ENCODE measurements around the gene TESPA1.

The TESPA1 gene

GRCh38 chr12:55024575-55024974 lies 40.0 kb upstream of the TESPA1 start:
- Histone ChIP-seq H3K9me3 (ENCODE audit: control insufficient read depth, insufficient read depth, low read length) (no peaks in the 10 kb centered on the region), H3K27ac (ENCODE audit: low read depth, low read length) (no peak overlapping the region), H3K79me2 (ENCODE audit: control insufficient read depth, low read length) (no peaks in the 10 kb centered on the region), H3K4me2 (ENCODE audit: low read length) (no peak overlapping the region), H3F3A (ENCODE audit: control insufficient read depth, insufficient read depth) (no peaks in the 10 kb centered on the region), H3K4me1 (ENCODE audit: control insufficient read depth, low read length) (no peaks in the 10 kb centered on the region), H3K9me2 (replicated peaks; ENCODE audit: control insufficient read depth, low read length) (no peaks in the 10 kb centered on the region), H3K36me3 (ENCODE audit: control insufficient read depth, low read length) (no peaks in the 10 kb centered on the region), H4K20me1 (ENCODE audit: control insufficient read depth, insufficient read depth, low read depth, low read length) (no peaks in the 10 kb centered on the region), H3K27me3 (ENCODE audit: control insufficient read depth, low read length) (no peaks in the 10 kb centered on the region), H3K4me3 (ENCODE audit: low read length) (no peak overlapping the region)
- TF ChIP-seq EZH2phosphoT487 (IDR thresholded peaks at IDR 0.05; ENCODE audit: borderline replicate concordance, low read length): no peak
- TF ChIP-seq, protein P1, sequence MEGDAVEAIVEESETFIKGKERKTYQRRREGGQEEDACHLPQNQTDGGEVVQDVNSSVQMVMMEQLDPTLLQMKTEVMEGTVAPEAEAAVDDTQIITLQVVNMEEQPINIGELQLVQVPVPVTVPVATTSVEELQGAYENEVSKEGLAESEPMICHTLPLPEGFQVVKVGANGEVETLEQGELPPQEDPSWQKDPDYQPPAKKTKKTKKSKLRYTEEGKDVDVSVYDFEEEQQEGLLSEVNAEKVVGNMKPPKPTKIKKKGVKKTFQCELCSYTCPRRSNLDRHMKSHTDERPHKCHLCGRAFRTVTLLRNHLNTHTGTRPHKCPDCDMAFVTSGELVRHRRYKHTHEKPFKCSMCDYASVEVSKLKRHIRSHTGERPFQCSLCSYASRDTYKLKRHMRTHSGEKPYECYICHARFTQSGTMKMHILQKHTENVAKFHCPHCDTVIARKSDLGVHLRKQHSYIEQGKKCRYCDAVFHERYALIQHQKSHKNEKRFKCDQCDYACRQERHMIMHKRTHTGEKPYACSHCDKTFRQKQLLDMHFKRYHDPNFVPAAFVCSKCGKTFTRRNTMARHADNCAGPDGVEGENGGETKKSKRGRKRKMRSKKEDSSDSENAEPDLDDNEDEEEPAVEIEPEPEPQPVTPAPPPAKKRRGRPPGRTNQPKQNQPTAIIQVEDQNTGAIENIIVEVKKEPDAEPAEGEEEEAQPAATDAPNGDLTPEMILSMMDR (IDR thresholded peaks at IDR 0.05; ENCODE audit: low read depth, low read length, poor library complexity, severe bottlenecking): no peak

DNA sequence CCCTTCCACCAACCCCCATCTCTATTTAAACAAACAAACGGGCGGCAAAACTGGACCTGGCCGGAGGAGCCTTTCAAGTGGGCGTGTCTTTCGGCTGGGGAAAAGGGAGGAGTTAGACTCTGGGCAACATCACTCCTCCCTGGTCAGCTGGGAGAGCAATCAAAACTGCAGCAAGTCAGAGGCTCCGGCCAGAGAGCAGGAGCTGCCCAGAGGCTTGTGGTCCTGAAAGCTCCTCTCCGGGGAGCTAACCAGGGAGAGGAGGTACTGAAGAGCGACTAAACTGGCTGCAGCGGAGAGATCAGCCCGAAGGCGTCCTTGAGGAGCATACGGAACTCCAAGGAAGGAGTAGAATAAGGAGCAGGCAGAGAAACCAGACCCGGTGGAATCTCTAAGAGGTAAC lies 35.2 kb upstream of the TESPA1 start, which contains the start of gene NEUROD4:
Gene NEUROD4, plus strand, starts transcription at position 191 of the 400 bp plus-strand sequence. CDS start 6,466 bp downstream, outside the sequence.
- H3F3A ChIP-seq (ENCODE audit: control insufficient read depth, insufficient read depth): no peaks in the 10 kb centered on the region
- H3K9me2 ChIP-seq (replicated peaks; ENCODE audit: control insufficient read depth, low read length): no peaks in the 10 kb centered on the region
- H3K4me2 ChIP-seq (ENCODE audit: low read length): no peak within 1 kb of the TSS
- H3K36me3 ChIP-seq (ENCODE audit: control insufficient read depth, low read length): no peaks in the 10 kb centered on the region
- H3K27ac ChIP-seq (ENCODE audit: low read depth, low read length): no peak within 1 kb of the TSS
- H3K4me1 ChIP-seq (ENCODE audit: control insufficient read depth, low read length): peaks cover 5% of the 10 kb centered on the region
- H3K79me2 ChIP-seq (ENCODE audit: control insufficient read depth, low read length): no peaks in the 10 kb centered on the region
- TF ChIP-seq, protein P1 (IDR thresholded peaks at IDR 0.05; ENCODE audit: low read depth, low read length, poor library complexity, severe bottlenecking): no peak
- TF ChIP-seq EZH2phosphoT487 (IDR thresholded peaks at IDR 0.05; ENCODE audit: borderline replicate concordance, low read length): no peak
- H3K4me3 ChIP-seq (ENCODE audit: low read length): no peak within 1 kb of the TSS
- H3K27me3 ChIP-seq (ENCODE audit: control insufficient read depth, low read length): no peaks in the 10 kb centered on the region
- H3K9me3 ChIP-seq (ENCODE audit: control insufficient read depth, insufficient read depth, low read length): no peaks in the 10 kb centered on the region
- H4K20me1 ChIP-seq (ENCODE audit: control insufficient read depth, insufficient read depth, low read depth, low read length): no peaks in the 10 kb centered on the region

DNA sequence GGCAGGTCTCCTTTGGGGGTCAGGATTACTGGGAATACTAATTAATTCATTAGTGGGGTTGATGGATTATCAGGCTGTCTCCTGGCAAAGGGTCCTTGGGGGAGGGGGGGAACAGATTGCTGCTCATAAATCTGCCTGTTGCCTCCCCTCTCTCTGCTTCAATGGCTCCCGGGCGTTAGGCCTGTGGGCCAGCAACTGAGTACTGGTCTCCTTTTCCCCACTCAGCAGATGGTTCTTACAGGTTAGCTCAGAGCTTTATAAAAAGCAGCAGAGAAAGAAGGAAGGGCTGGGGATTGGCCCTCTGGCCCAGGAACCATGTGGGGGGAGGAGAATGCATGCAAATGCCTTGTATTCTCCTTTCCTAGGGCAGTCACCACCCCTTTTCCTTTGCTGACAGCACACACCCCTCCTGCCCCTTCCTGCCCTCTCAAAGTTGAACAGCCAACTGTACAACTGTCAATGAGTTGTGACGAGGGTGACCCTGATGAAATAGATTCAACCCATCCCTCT lies 32.9 kb upstream of the TESPA1 start:
- Histone ChIP-seq H3K4me2 (ENCODE audit: low read length) (no peak overlapping the region), H3K36me3 (ENCODE audit: control insufficient read depth, low read length) (no peaks in the 10 kb centered on the region), H3K4me3 (ENCODE audit: low read length) (no peak overlapping the region), H3K27ac (ENCODE audit: low read depth, low read length) (no peak overlapping the region), H3K27me3 (ENCODE audit: control insufficient read depth, low read length) (no peaks in the 10 kb centered on the region), H4K20me1 (ENCODE audit: control insufficient read depth, insufficient read depth, low read depth, low read length) (no peaks in the 10 kb centered on the region), H3K4me1 (ENCODE audit: control insufficient read depth, low read length) (peaks cover 5% of the 10 kb centered on the region), H3F3A (ENCODE audit: control insufficient read depth, insufficient read depth) (no peaks in the 10 kb centered on the region), H3K9me2 (replicated peaks; ENCODE audit: control insufficient read depth, low read length) (no peaks in the 10 kb centered on the region), H3K9me3 (ENCODE audit: control insufficient read depth, insufficient read depth, low read length) (peaks cover 12% of the 10 kb centered on the region), H3K79me2 (ENCODE audit: control insufficient read depth, low read length) (no peaks in the 10 kb centered on the region)
- TF ChIP-seq, protein P1 (IDR thresholded peaks at IDR 0.05; ENCODE audit: low read depth, low read length, poor library complexity, severe bottlenecking): no peak
- TF ChIP-seq EZH2phosphoT487 (IDR thresholded peaks at IDR 0.05; ENCODE audit: borderline replicate concordance, low read length): no peak

All from DOHH2 (cell line).